Measurements from ENCODE around the gene CEBPA.

Gene CEBPA

DNA sequence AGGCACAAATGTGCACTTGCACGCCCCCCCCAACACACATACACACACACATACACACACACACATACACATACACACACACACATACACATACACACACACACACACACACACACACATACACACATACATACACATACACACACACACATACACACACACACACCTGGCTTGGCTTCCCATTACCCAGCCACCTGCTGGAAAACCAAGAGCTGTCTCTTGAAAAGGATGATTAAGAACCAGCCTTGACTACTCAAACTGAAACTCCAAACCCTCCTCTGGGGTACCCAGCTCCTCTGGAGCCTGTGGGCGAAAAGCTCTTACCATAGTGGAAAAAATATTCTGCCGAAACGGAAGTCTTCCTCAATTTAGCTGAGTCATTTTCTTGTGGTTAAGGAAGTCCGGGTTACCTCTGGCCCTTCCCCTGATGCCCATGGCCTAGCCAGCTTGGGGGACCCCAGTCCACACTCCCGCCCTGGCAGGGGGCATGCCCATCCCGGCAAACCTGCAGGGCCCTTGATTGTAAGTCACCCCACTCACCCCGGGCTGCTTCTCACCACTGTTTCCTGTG lies 21.9 kb downstream of the CEBPA start:
- no peak overlapping the region for H3K4me3 ChIP-seq (ENCODE audit: low read depth, low read length)
- no peak for DNase-seq (ENCODE audit: low read depth)
- TF ChIP-seq, protein P1, sequence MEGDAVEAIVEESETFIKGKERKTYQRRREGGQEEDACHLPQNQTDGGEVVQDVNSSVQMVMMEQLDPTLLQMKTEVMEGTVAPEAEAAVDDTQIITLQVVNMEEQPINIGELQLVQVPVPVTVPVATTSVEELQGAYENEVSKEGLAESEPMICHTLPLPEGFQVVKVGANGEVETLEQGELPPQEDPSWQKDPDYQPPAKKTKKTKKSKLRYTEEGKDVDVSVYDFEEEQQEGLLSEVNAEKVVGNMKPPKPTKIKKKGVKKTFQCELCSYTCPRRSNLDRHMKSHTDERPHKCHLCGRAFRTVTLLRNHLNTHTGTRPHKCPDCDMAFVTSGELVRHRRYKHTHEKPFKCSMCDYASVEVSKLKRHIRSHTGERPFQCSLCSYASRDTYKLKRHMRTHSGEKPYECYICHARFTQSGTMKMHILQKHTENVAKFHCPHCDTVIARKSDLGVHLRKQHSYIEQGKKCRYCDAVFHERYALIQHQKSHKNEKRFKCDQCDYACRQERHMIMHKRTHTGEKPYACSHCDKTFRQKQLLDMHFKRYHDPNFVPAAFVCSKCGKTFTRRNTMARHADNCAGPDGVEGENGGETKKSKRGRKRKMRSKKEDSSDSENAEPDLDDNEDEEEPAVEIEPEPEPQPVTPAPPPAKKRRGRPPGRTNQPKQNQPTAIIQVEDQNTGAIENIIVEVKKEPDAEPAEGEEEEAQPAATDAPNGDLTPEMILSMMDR (conservative IDR thresholded peaks at IDR 0.05; ENCODE audit: low read depth, low read length), result no peak

DNA sequence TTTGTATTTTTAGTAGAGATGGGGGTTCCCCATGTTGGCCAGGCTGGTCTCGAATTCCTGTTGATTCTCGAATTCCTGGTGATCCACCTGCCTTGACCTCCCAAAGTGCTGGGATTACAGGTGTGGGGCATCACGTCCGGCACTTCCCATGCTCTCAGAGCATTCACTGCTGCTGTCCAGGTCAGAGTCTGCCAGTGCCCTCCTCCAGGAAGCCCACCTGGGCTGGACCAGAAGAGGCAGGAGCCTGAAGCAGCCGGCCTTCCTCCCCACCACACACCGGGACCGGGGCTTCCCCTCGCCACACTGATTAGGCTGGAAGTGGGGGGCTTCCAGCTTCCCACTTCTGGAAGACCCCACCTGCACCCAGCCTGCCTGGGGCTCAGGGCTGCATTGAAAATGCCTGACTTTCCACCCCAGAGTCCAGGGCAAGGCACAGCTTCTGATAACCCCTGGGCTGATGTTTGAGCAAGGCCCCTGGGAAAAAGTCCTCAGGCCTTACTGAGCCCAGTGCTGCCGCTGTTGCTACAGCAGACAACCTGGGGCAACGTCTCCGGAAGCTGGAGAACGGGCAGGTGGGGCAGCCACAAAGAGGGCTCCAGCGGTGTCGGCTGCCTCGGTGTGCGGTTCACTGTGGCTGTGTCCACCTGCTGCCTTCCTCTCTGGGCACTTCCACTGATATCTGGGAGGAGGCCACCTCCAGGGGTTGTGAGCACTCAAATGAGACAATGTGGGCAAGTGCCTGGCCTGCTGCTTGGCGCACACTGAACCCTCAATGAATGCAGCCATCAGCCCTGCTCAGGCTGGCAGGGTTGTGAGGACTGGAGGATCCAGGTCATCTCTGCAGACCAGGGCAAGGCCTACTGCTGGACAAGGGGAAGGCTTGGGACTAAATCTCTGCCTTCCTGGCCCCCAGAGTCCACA lies 22.6 kb downstream of the CEBPA start:
- H3K4me3 ChIP-seq (ENCODE audit: low read depth, low read length), result no peak overlapping the region
- TF ChIP-seq, protein P1 (conservative IDR thresholded peaks at IDR 0.05; ENCODE audit: low read depth, low read length), result no peak
- DNase-seq (ENCODE audit: low read depth), result no peak

DNA sequence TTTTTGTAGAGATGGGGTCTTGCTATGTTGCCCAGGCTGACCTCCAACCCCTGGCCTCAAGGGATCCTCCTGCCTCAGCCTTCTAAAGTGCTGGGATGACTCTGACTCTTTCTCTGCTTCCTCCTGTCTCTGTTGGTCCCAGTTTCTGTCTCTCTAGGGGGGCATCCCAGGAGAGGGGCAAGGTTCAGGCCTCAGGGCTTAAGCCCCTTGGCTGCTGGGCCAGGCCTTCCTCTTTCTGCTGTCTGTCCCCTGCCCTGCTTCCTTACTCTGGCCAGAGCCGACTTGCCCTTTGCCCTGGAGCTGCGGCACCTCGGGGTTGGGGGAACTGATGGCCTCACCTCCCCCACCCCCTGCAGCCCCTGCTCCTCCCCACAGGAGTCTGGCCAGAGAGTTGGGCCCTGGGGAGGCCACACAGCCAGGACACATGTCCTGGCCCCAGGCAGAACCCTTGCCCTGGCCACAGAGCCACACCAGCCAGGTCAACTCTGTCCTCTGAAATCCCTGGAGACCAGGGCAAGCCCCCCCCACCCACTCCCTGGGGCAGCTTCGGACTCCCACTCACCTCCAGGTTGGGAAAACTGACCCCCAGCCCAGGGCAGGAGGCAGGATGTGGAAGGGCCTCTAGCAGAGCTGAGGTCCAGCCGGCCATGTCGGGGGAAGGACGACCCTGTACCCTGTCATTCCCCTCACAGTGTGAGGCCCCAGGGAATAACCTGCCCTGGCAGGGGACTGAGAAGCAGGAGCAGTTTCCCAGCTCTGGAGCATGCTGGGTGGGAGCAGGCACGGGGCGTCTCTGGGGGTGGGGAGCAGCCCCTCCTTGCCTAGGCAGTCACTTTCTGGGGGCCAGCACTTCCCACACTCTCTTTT lies 23.7 kb downstream of the CEBPA start:
- H3K4me3 ChIP-seq (ENCODE audit: low read depth, low read length), result no peak overlapping the region
- TF ChIP-seq, protein P1 (conservative IDR thresholded peaks at IDR 0.05; ENCODE audit: low read depth, low read length), result no peak
- DNase-seq (ENCODE audit: low read depth), result no peak

DNA sequence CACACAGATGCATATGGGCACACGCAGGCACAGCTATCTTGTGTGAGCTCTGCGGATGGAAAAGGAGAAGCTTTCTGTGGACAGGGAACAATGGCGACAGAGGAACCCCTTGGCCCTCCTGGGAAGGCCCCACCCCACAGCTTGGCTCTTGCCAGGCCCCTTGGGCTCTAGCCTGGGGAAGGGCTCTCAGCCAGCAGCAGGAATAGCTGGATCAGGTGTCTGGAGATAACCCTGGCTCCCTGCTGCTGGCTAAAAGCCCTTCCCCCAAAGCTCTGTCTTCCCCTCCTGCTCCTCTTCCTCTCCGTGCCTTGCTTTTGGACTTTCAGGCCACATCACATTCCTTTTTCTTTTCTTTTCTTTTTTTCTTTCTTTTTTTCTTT lies 24.3 kb downstream of the CEBPA start:
- no peak for DNase-seq (ENCODE audit: low read depth)
- TF ChIP-seq, protein P1 (conservative IDR thresholded peaks at IDR 0.05; ENCODE audit: low read depth, low read length), result no peak
- H3K4me3 ChIP-seq (ENCODE audit: low read depth, low read length), result no peak overlapping the region

DNA sequence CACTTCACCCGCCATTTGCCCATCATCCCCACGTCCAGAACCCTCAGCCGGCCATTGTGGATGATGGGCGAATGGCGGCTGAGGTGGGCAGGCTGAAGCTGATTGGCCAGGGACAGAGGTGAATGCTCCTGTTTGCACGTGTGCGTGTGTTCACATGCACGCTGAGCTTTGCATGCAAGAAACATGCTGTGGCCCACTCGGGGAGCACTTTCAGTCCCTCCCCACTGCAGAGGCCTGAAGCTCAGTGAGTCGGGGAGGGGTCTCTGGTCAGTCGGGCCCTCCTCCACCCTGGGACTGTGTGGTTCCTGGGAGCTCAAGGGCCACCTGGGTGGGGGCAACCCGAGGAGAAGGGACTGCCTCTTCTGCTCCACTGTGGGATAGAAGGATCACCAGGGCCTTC lies 24.9 kb downstream of the CEBPA start:
- TF ChIP-seq, protein P1 (conservative IDR thresholded peaks at IDR 0.05; ENCODE audit: low read depth, low read length), result no peak
- no peak for DNase-seq (ENCODE audit: low read depth)
- H3K4me3 ChIP-seq (ENCODE audit: low read depth, low read length), result no peak overlapping the region

DNA sequence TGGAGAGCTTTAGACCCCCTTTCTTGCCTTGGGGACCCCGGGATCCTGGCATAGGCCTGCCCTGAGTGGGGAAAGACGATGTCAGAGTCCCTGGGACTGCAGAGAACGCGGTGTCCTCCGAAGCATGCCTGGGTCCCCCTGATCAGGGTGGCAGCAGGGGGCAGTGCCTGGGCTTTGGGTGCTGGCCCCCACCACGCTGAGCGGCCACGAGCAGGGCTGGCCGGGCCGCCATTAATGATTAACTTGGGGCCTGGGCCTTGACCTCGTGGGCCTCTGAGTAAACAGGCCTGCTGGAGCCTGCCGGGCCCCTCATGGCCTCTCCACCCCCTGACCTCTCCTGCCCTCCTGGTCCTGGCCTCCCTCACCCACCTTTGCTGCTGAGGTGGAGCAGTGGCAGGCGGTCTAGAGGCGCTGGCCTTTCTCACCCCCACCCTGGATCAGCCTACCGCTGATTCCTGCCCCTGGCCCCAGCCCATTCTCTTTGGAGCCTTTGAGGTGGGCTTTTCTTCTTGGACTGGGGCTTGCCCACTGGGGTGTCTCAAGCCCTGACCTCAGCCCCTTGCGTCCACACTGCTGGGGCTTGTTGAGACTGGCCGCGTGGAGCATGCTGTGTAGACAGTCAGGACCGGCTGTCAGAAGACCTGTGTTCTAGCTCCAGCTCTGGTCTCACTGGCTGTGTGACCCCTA lies 26.3 kb downstream of the CEBPA start:
- TF ChIP-seq, protein P1 (conservative IDR thresholded peaks at IDR 0.05; ENCODE audit: low read depth, low read length), result no peak
- DNase-seq (ENCODE audit: low read depth), result no peak
- H3K4me3 ChIP-seq (ENCODE audit: low read depth, low read length), result no peak overlapping the region
